ENCODE measurements around the gene C12orf54.

GRCh38 chr12:48455116-48455515 is 27.2 kb upstream of the C12orf54 start:
- TF ChIP-seq TEAD4 (IDR thresholded peaks at IDR 0.05): no peak
- no peak for TF ChIP-seq TAF1 (IDR thresholded peaks at IDR 0.05; ENCODE audit: low read depth)
